H1 (cell line): ENCODE data around the gene ARL3. TPM values are rescaled to one million over a fixed set of nuclear protein-coding genes. Genes with fewer than 3 reads are reported as not detected.
A peak's percentile ranks its signal among the peaks of the same experiment; 100 is the strongest.

Source experiments
- polyA plus RNA-seq, 7 experiments: library from polyadenylated mRNA; depleted of rRNA in 3 of 7; stranded (reverse) in 5 of 7; unstranded in 2 of 7; fragments of >200 nt in 5 of 7; fragments of 200-250 nt in 2 of 7; gene quantifications; 1 replicate in 5 of 7; 2 replicates in 1 of 7; 4 replicates in 1 of 7; pipeline versions ENCODE4 v1.2.1 to v1.2.3, GENCODE V29; 2011 to 2013; ENCODE audit warnings: missing spikeins in 2 of 7, mixed read lengths in 2 of 7
- total RNA-seq: library from RNA; stranded (reverse); fragmentation: NEBNext Ultra II Directional; extraction: Animal tissue kit (Norgen Biotek cat#: 25700); gene quantifications from 2 replicates; pipeline ENCODE4 v1.2.1, GENCODE V29; 2021
- TF ChIP-seq, protein P1 (sequence below), 3 experiments: IDR thresholded peaks; 1 replicate in 2 of 3; 2 replicates in 1 of 3; pipeline versions ENCODE4 v1.5.1 to v1.6.1; 2011; ENCODE audit warnings: low read length in 3 of 3, mild to moderate bottlenecking in 3 of 3, inconsistent platforms in 2 of 3, low read depth in 1 of 3, moderate library complexity in 1 of 3; ENCODE audit not compliant: insufficient read depth in 1 of 3; ENCODE audit errors: control extremely low read depth in 1 of 3

The ARL3 gene
- total and polyA plus RNA-seq, 2 of the 8 experiments (the other 6 are each of a cell fraction or from before 2014, with no cell fraction given), result 8.8 to 16.2 TPM

DNA sequence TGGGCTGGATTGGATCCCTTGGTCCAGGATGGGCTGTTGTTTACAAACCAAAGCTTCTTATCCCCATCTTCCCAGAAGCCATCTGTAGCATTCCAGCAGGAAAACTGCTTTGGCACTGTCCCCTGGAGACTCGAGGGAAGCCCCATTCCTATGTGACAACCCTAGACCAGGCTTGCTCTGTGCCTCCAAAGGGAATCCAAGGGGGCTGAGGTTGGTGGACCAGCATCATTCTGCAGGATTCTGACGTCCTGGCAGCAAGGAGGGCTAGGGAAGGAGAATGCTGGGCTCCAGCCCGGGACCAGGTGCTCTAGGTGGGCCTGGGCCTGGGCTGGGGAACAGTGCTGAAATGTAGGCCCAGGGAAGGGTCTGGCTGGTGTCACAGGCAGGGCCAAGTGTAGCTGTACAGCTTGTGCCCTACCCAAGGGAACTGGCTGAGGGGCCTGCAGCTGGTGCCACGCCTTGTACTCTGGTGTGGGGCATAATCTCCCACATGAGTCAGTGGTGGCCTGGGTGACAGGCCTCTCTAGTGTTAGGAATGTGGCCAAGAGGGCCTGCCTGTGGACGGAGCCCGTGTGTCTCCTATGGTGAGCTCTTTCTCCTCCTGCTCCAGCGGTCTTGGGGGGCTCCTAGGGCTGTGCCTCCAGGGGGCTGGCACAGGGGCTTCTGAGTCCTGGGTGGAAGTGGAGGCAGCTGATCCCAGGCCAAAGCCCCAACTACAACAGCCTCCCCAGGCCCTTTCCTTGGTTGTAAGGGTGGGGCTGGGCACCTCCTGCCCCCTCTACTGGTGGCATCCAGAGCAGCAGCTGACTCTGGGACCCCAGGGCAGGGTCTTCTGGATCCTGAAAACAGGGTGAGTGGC, 44.8 kb downstream of the ARL3 start (continued):
- TF ChIP-seq, protein P1, sequence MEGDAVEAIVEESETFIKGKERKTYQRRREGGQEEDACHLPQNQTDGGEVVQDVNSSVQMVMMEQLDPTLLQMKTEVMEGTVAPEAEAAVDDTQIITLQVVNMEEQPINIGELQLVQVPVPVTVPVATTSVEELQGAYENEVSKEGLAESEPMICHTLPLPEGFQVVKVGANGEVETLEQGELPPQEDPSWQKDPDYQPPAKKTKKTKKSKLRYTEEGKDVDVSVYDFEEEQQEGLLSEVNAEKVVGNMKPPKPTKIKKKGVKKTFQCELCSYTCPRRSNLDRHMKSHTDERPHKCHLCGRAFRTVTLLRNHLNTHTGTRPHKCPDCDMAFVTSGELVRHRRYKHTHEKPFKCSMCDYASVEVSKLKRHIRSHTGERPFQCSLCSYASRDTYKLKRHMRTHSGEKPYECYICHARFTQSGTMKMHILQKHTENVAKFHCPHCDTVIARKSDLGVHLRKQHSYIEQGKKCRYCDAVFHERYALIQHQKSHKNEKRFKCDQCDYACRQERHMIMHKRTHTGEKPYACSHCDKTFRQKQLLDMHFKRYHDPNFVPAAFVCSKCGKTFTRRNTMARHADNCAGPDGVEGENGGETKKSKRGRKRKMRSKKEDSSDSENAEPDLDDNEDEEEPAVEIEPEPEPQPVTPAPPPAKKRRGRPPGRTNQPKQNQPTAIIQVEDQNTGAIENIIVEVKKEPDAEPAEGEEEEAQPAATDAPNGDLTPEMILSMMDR (IDR thresholded peaks at IDR 0.05; ENCODE audit: control extremely low read depth in 1 of 3, insufficient read depth in 1 of 3, low read depth in 1 of 3, low read length in 3 of 3), result peak; percentile 80 to 94 (median 81)
